Measurements from ENCODE around the gene FAM25G. TPM values are rescaled to one million over a fixed set of nuclear protein-coding genes. Genes with fewer than 3 reads are reported as not detected.
"Not testable (repeated sequence)": the region's sequence is repeated elsewhere in the genome, so short reads cannot be mapped to it uniquely, and the experiment has no call there.

The FAM25G gene
- total and polyA plus RNA-seq, 2 donors = not detected

DNA sequence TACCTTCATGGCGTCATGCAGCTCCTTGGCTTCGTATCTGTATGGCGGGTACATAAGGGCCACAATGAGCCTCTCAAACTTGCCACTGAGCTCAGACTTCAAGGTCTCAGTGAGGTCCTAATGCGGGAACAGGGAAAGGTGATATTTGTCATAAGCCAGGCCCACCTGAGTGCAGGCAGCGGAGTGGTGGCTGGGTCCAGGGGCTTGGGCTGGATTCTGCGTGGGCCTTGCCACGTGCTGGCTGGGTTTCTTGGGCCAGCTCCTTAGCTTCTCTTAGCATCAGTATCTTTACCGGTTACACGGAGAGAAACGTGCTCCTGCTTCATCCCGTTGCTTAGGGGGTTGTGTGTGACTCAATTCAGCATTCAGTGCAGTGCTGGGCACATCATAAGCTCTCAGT, 14.4 kb downstream of the FAM25G start:
- WGBS = 91% methylated on average over 9 of the region's 11 CpGs
- H3K36me3 ChIP-seq (ENCODE audit: insufficient read depth); H3K27ac ChIP-seq (ENCODE audit: low read depth); H3K4me3 ChIP-seq (ENCODE audit: low read depth, low read length); H3K4me1 ChIP-seq (ENCODE audit: insufficient read depth); DNase-seq (ENCODE audit: extremely low spot score): not testable (repeated sequence)

DNA sequence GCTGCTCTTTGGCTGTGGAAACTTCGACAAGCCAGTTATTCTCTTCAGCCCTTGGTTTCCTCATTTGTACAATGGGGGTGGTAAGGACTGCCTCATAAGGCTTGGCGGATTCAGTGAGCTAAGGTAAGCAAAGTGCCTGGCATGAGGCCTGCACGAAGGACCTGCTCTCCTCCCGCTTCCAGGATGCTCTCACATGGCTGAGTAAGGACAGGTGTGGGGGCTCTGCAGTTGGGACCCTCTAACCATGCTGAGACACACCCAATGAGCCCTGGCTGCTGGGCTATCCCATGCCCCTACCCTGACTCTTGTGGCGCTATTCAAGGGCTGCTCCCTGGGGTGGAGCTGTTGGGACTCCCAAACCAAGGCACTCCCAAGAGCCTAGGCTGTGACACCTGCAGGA, 16.4 kb downstream of the FAM25G start:
- WGBS = 90% methylated on average over 5 of the region's 5 CpGs
- not testable (repeated sequence) for H3K4me1 ChIP-seq (ENCODE audit: insufficient read depth); H3K27ac ChIP-seq (ENCODE audit: low read depth); H3K36me3 ChIP-seq (ENCODE audit: insufficient read depth); DNase-seq (ENCODE audit: extremely low spot score); H3K4me3 ChIP-seq (ENCODE audit: low read depth, low read length)

- H3K4me1 ChIP-seq (ENCODE audit: insufficient read depth); H3K4me3 ChIP-seq (ENCODE audit: low read depth, low read length); H3K36me3 ChIP-seq (ENCODE audit: insufficient read depth); DNase-seq (ENCODE audit: extremely low spot score); H3K27ac ChIP-seq (ENCODE audit: low read depth): not testable (repeated sequence)
- no CpG with 5 or more reads among the region's 7 CpGs for WGBS
Measured at GRCh38 chr10:47473516-47473915, 18.0 kb downstream of the FAM25G start.

DNA sequence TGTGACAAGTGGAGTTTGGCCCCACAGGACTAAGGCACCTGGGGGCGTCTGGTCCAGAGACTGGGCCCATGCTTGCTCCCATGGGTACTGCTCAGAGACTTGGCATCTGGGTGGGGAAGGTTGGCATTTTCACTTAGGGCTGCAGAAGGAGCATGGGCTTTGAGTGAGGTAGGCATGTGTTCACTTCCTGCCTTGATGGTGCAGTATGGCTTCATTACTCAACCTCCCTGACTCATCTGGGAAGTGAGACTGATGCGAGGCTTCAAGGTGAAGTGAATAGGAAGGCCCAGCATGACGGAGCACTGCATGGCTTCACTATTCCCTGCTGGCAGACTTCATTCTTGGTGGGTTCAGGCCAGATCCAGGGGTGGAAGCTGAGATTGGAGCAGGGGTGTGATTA, 18.9 kb downstream of the FAM25G start:
- not testable (repeated sequence) for H3K36me3 ChIP-seq (ENCODE audit: insufficient read depth); DNase-seq (ENCODE audit: extremely low spot score); H3K27ac ChIP-seq (ENCODE audit: low read depth); H3K4me1 ChIP-seq (ENCODE audit: insufficient read depth); H3K4me3 ChIP-seq (ENCODE audit: low read depth, low read length)
- WGBS = 71% methylated on average over 1 of the region's 3 CpGs

DNA sequence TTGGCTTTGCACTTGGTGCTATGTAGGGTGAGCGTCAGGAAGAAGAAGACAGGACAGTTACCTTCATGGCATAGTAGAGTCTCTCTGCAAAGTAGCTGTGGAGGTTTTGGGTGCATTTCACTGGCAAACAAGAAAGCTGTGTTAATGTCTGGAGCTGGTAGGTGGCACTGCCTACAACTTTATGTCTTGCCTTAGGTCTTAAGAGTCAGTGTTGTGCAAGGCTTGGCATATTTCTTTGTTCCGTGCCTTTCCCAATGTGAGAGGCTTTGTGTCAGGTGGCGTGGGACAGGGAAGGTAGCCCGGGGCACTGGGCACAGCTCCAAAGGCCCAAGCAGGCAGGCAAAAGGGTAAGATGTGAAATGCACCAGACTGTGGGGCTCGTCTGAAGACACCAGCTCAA, 19.4 kb downstream of the FAM25G start:
- not testable (repeated sequence) for H3K27ac ChIP-seq (ENCODE audit: low read depth); H3K36me3 ChIP-seq (ENCODE audit: insufficient read depth); H3K4me1 ChIP-seq (ENCODE audit: insufficient read depth); H3K4me3 ChIP-seq (ENCODE audit: low read depth, low read length); DNase-seq (ENCODE audit: extremely low spot score)
- WGBS = no CpG with 5 or more reads among the region's 5 CpGs

DNA sequence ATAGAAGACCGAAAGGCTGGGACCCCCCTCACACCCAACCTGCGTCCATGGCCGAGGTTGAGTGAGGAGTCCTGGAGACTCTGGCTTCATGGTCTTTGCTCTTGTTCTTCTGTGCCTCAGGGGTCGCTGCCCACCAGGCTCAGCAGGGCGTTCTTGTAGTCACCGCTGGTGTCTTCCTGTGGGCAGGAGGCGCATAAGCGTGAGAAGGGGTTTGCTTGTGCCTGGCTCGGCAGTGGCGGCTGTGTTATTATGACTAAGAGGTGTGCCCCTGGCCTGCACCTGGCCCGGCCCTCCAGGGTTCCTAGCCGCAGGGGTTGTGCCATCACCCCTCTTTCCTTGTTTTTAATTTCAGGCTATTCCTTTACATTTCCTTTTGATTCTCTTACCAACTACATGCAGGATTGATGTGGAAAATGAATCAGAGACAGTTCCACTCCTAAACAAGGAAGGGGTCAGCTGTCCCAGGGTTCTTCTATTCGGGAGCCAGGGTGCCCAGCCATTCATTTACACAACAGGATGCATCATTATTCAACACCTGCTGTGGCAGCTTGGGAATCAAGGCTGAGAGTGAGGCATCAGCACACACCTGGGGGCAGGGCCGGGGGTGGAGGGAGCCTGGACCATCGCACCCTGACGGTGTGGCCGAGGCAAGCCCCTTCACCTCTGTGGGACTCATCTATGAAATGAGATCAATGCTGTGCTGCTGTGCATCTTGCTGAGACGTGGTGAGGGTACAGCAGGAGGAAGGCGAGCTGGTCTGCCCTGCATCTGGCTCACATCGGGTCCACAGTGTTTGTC, 22.6 kb downstream of the FAM25G start:
- not testable (repeated sequence) for H3K36me3 ChIP-seq (ENCODE audit: insufficient read depth); H3K27ac ChIP-seq (ENCODE audit: low read depth); H3K4me3 ChIP-seq (ENCODE audit: low read depth, low read length); DNase-seq (ENCODE audit: extremely low spot score); H3K4me1 ChIP-seq (ENCODE audit: insufficient read depth)
- WGBS = 93% methylated on average over 15 of the region's 20 CpGs

GRCh38 chr10:47467957-47468356, 23.5 kb downstream of the FAM25G start:
- not testable (repeated sequence) for H3K27ac ChIP-seq (ENCODE audit: low read depth); H3K36me3 ChIP-seq (ENCODE audit: insufficient read depth); H3K4me3 ChIP-seq (ENCODE audit: low read depth, low read length); DNase-seq (ENCODE audit: extremely low spot score); H3K4me1 ChIP-seq (ENCODE audit: insufficient read depth)
- WGBS = 91% methylated on average over 4 of the region's 7 CpGs

DNA sequence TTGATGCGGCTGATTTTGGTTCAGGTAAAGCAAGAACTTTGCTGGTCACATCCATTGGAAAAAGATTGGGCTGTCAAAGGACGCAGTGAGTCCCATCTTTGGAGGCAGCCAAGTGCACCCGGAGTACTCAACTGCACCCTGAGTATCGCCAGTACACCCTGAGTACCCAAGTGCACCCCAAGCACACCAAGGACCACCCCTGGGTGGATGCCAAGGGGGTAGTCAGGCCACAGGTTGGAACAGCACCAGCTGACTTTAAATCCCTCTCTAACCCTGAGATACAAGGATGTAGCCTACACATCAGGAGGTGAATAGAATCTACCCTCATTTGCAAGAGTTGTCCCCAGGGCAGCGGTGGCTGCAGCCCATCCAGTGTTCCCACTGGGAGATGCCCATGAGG, 24.0 kb downstream of the FAM25G start:
- not testable (repeated sequence) for DNase-seq (ENCODE audit: extremely low spot score); H3K27ac ChIP-seq (ENCODE audit: low read depth); H3K36me3 ChIP-seq (ENCODE audit: insufficient read depth); H3K4me3 ChIP-seq (ENCODE audit: low read depth, low read length); H3K4me1 ChIP-seq (ENCODE audit: insufficient read depth)
- 92% methylated on average over 4 of the region's 5 CpGs for WGBS

DNA sequence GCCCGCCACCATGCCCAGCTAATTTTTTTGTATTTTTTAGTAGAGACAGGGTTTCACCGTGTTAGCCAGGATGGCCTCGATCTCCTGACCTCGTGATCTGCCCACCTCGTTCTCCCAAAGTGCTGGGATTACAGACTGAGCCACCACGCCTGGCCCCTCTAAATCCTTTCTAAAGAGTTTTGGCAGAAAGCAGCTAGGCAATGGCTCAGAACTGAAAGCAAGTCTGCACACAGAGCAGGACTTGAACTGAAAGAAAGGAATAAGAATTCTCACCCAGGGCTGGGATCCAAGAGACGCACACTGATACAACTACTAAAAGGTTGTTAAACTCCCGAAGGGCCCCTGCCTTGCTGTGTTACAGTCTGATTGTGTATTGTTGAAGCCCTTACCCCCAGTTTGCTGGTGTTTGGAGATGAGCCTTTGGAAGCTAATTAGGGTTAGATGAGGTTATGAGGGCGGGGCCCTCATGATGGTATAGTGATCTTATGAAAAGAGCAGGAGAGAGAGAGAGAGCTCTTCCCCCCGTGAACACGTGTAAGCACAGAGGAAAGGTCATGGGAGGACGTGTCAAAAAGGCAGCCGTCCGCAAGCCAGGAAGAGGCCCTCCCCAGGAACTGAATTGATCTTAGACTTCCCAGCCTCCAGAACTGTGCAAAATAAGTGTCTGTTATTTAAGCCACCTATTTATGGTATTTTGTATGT, 26.1 kb downstream of the FAM25G start:
- not testable (repeated sequence) for DNase-seq (ENCODE audit: extremely low spot score); H3K4me3 ChIP-seq (ENCODE audit: low read depth, low read length); H3K27ac ChIP-seq (ENCODE audit: low read depth); H3K36me3 ChIP-seq (ENCODE audit: insufficient read depth); H3K4me1 ChIP-seq (ENCODE audit: insufficient read depth)
- 62% methylated on average over 14 of the region's 14 CpGs for WGBS

DNA sequence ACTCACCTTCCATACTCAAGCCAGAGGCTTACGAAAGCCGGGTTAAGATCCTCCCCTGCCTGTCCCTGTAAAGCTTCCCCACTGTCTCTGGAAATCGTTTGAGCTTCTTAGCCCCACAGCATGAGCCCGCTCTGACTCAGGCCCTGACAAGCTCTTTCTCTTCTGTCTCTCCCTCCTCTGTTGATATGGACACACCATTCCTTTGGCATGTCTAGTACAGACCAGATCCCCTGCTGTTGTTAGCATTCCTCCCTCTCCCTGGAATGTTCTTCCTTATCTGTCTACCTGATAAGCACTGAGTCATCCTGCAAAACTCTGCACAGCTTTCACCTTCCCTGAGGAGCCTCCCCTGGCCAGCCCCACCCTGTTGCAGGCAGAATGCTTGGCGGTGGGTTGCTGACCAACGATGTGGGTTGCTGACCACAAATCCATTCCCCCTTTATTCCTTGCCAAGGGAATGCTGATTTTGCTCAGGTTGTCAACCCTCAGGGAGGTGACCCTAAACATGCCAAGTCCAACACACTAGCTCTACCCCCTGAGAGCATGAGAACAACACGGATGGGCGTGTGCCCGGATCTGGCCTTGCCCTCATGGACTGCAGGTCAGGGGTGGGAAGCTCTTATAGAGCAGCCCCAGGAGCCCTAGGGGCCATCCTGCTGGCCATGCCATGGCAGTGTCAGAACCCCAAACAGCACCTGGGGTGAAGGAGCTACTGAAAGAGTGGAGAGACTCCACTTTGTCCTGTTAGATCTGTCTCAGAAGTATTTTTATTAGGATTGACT, 28.7 kb downstream of the FAM25G start:
- H3K4me1 ChIP-seq (ENCODE audit: insufficient read depth); H3K27ac ChIP-seq (ENCODE audit: low read depth); H3K4me3 ChIP-seq (ENCODE audit: low read depth, low read length); H3K36me3 ChIP-seq (ENCODE audit: insufficient read depth); DNase-seq (ENCODE audit: extremely low spot score): not testable (repeated sequence)
- WGBS = 91% methylated on average over 3 of the region's 9 CpGs

- 3% methylated on average over 28 of the region's 37 CpGs for WGBS
- H3K4me1 ChIP-seq (ENCODE audit: insufficient read depth); H3K4me3 ChIP-seq (ENCODE audit: low read depth, low read length); H3K36me3 ChIP-seq (ENCODE audit: insufficient read depth); H3K27ac ChIP-seq (ENCODE audit: low read depth): not testable (repeated sequence)
- peak; percentile 20 for DNase-seq (ENCODE audit: extremely low spot score)
Measured at GRCh38 chr10:47461261-47461687, 30.2 kb downstream of the FAM25G start.

- Histone ChIP-seq H3K36me3 (ENCODE audit: insufficient read depth) (no peaks in the 10 kb centered on the region), H3K4me3 (ENCODE audit: low read depth, low read length) (no peak overlapping the region), H3K27ac (ENCODE audit: low read depth) (no peak overlapping the region), H3K4me1 (ENCODE audit: insufficient read depth) (no peaks in the 10 kb centered on the region)
- DNase-seq (ENCODE audit: extremely low spot score) = no peak
- 70% methylated on average over 4 of the region's 4 CpGs for WGBS
Measured at GRCh38 chr10:47458466-47459154, 32.9 kb downstream of the FAM25G start.

GRCh38 chr10:47457826-47458225, 33.7 kb downstream of the FAM25G start:
- no peak for DNase-seq (ENCODE audit: extremely low spot score)
- H3K27ac ChIP-seq (ENCODE audit: low read depth) = no peak overlapping the region
- no peak overlapping the region for H3K4me3 ChIP-seq (ENCODE audit: low read depth, low read length)
- H3K36me3 ChIP-seq (ENCODE audit: insufficient read depth) = no peaks in the 10 kb centered on the region
- H3K4me1 ChIP-seq (ENCODE audit: insufficient read depth) = no peaks in the 10 kb centered on the region
- 95% methylated on average over 1 of the region's 1 CpG for WGBS
